Mammary microvascular endothelial cell (primary cell): ENCODE measurements around the gene MZT2B. TPM values are rescaled to one million over a fixed set of nuclear protein-coding genes. Genes with fewer than 3 reads are reported as not detected.

ENCODE experiments used
- total RNA-seq: library from RNA; depleted of rRNA; stranded (reverse); fragments of >200 nt; gene quantifications from 2 replicates; pipeline ENCODE4 v1.2.3, GENCODE V29; 2015

Gene MZT2B
- 192 and 220 TPM in 2 replicates for total RNA-seq

GRCh38 chr2:130181880-130182682 is at the start of gene MZT2B:
TSS of gene MZT2B (plus strand) at chr2:130182262. CDS start at chr2:130182283, 21 bp downstream.

GRCh38 chr2:130145006-130145414 is 37.1 kb upstream of the MZT2B start, which contains the start of gene CCDC74B:
TSS of gene CCDC74B (minus strand) at chr2:130145112. CDS start at chr2:130144996, 116 bp downstream.

GRCh38 chr2:130181325-130181879 is 660 bp upstream of the MZT2B start, which contains the start of gene SMPD4:
TSS of gene SMPD4 (minus strand) at chr2:130181602. CDS start at chr2:130176592, 5,010 bp downstream.

GRCh38 chr2:130198343-130198742 is 16.3 kb downstream of the MZT2B start, which contains the start of gene TUBA3E:
TSS of gene TUBA3E (minus strand) at chr2:130198439. CDS start at chr2:130198360, 79 bp downstream.

Other genes starting within 250 kb of the MZT2B start
- gene RAB6C, start 202.6 kb upstream of the MZT2B start, total RNA-seq, result not detected in 2 replicates
- gene POTEF, start 53.0 kb upstream of the MZT2B start, total RNA-seq, result under 0.01 TPM in 1 of 2 replicates, not detected in the other
- gene CCDC74B, start 37.1 kb upstream of the MZT2B start, total RNA-seq, result 0.93 and 1.8 TPM in 2 replicates
- 56.7 and 61.7 TPM in 2 replicates for gene SMPD4, start 660 bp upstream of the MZT2B start, total RNA-seq
- not detected in 2 replicates for gene TUBA3E, start 16.2 kb downstream of the MZT2B start, total RNA-seq
- 114 TPM in 2 replicates for gene IMP4, start 160.6 kb downstream of the MZT2B start, total RNA-seq
- 20.4 and 26.6 TPM in 2 replicates for gene PTPN18, start 173.8 kb downstream of the MZT2B start, total RNA-seq